ENCODE results near the gene IRGC.
"Not testable (repeated sequence)": the region's sequence is repeated elsewhere in the genome, so short reads cannot be mapped to it uniquely, and the experiment has no call there.

IRGC gene, protein sequence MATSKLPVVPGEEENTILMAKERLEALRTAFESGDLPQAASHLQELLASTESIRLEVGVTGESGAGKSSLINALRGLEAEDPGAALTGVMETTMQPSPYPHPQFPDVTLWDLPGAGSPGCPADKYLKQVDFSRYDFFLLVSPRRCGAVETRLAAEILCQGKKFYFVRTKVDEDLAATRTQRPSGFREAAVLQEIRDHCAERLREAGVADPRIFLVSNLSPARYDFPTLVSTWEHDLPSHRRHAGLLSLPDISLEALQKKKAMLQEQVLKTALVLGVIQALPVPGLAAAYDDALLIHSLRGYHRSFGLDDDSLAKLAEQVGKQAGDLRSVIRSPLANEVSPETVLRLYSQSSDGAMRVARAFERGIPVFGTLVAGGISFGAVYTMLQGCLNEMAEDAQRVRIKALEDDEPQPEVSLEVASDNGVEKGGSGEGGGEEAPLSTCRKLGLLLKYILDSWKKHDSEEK

DNA sequence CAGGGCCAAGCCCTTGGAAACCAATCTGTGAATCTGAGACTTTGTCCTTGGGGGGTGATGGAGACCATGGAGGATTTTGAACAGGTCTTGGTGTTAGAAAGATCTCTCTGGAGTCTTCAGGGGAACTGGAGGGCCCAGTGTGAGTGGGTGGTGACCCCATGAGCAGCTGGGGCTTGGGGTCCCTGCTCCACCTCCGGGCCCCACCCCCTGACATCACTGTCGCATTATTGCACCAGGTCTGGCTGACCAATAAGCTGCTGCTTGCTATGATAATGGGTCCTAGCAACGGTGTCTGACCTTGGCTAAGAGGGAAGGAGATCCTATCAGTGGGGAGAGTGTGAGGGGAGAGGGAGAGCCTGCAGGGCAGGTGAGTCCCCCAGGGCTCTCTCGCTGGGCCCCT lies at the start of gene IRGC:
Gene IRGC (plus strand): TSS at position 301 of the 400 bp plus-strand sequence. CDS start 2,483 bp downstream, outside the sequence.
- H3K27ac Mint-ChIP-seq: peak within 1 kb of the TSS in 1 of 2 donors; percentile 82
- H3K27me3 Mint-ChIP-seq: peaks cover 26% of the 10 kb centered on the region
- no peak for ATAC-seq
- no peaks in the 10 kb centered on the region for H3K4me1 Mint-ChIP-seq
- H3K9me3 Mint-ChIP-seq: no peaks in the 10 kb centered on the region
- no peak within 1 kb of the TSS for H3K4me3 Mint-ChIP-seq
- no peak for DNase-seq

DNA sequence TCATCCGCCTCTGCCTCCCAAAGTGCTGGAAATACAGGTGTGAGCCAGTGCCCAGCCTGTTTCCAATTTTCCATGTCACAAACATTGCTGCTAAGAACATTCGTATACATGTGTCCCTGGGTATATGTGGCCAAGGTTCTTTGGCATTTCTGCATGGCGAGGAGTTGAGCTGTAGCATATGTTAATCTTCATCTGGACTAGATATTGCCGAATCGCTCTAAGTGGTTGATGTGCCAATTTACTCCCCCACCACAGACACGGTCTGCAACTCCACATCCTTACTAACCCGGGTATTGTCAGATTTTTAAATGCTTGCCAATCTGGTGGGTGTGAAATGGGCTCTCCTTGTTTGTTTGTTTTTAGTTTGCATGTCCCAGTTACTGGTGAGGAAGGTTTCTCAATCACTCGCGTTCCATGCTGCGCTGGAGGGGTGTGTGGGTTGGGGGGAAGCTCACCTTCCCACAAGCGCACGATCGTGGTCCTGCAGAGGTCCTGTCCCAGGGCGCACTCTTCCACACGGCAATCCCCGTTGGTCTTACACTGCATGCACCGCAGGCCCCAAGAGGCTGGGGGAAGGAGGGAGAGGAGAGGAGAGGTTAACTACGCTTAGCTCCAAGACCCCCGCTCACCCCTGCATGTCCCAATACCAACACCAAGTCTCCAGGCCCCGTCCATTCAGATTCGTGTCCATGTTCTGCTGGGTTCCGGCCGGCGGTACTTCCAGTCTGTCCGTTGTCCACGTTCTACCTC lies 48.6 kb upstream of the IRGC start:
- H3K27ac Mint-ChIP-seq: no peak overlapping the region
- peak overlapping the region; percentile 92 to 97 for H3K4me3 Mint-ChIP-seq
- no peak for ATAC-seq
- H3K4me1 Mint-ChIP-seq: peaks cover 51% of the 10 kb centered on the region
- H3K9me3 Mint-ChIP-seq: no peaks in the 10 kb centered on the region
- no peaks in the 10 kb centered on the region for H3K27me3 Mint-ChIP-seq
- DNase-seq: no peak

DNA sequence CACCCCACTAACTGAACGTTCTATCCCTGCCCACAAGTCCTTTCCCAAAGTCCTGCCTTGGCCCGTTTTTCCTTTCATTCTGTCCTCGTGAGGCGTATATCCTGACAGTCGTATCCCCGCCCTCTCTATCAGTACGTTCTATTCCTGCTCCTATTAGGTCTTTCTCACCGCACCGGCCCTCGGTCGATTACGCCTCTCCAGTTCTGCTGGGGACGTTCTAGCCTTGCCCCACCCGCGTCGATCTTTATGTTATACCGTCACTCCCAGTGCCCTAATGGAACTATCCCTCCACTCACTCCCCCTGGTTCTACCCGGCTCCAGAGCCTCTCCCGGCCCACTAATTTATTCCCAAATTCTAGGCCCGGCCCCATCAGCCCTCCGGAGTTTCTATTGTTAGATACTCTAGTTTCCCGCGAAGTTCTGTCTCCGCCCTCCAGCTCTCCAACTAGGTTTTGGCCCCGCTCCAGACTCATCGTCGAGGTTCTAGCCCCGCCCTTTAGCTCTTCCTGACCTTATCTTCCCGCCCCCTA lies 47.9 kb upstream of the IRGC start:
- Mint-ChIP-seq H3K4me3 (peak overlapping the region; percentile 92 to 97), H3K27ac (peak overlapping the region; percentile 59 to 86)

DNA sequence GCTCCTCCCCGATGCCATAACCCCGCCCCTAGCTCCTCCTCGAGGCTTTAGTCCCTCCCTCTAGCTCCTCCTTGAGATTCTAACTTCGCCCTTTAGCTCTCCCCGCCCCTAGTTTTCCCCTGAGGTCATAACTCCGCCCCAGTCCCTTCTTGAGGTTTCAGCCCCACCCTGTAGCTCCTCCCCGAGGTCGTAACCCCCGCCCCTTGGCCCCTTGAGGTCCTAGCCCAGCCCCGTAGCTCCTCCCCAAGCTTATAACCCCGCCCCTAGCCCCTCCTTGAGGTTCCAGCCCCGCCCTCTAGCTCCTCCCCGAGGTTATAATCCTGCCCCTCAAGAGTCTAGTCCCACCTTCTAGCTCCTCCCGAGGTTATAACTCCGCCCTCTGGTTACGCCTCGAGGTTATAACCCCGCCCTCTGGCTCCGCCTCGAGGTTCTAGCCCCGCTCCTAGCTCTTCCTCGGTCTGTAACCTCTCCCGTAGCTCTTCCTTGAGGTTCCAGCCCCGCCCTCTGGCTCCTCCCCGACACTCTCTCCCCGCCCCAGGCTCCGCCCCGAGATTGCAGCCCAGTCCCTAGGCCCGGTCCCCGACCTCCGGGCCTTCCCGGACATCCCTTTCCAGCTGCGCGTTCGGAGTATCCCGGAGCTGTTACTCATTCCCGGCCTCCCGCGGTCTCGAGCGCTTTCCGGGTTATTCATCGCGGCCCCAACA lies 47.3 kb upstream of the IRGC start:
- no peaks in the 10 kb centered on the region for H3K9me3 Mint-ChIP-seq

More for the DNA sequence above, 47.9 kb upstream of the IRGC start:
- peaks cover 51% of the 10 kb centered on the region for H3K4me1 Mint-ChIP-seq
- ATAC-seq (no peak), DNase-seq (peak in 1 of 2 donors; percentile 16)
- H3K9me3 Mint-ChIP-seq: no peaks in the 10 kb centered on the region
- no peaks in the 10 kb centered on the region for H3K27me3 Mint-ChIP-seq

DNA sequence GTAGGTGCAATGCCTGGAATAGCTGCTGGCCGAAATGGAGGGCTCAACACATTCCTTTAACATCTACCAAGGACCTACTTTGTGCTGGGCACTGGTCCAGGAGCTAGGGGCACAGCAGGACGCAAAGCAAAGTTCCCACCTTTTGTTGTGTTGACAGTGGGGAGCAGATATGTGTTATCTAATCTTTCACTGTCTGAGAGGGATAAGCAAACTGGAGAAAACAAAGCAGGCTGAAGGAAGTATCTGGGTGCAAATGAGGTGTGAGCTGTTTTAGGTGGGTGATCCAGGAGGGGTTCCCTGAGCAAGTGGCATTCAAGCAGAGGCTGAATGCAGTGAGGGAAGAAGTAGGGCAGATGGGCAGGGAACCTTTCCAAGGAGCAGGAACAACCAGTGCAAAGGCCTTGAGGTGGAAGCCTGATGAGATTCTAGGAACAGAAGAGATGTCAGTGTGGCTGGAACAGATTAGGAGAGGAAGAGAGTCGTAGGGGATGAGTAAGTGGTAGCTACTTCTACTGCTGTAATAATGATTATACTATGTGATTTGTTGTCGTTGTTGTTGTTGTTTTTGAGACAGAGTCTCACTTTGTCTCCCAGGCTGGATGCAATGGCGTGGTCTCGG lies 43.7 kb upstream of the IRGC start:
- Mint-ChIP-seq H3K9me3 (no peaks in the 10 kb centered on the region), H3K27ac (no peak overlapping the region), H3K4me1 (peaks cover 43% of the 10 kb centered on the region), H3K27me3 (no peaks in the 10 kb centered on the region), H3K4me3 (no peak overlapping the region)
- ATAC-seq: no peak
- DNase-seq: no peak

More for the DNA sequence above, 47.3 kb upstream of the IRGC start:
- Mint-ChIP-seq H3K27me3 (no peaks in the 10 kb centered on the region), H3K27ac (peak overlapping the region; percentile 6 to 45), H3K4me1 (peaks cover 48% of the 10 kb centered on the region), H3K4me3 (peak overlapping the region; percentile 92 to 97)
- peak; percentile 90 for ATAC-seq
- peak; percentile 96 to 97 for DNase-seq

DNA sequence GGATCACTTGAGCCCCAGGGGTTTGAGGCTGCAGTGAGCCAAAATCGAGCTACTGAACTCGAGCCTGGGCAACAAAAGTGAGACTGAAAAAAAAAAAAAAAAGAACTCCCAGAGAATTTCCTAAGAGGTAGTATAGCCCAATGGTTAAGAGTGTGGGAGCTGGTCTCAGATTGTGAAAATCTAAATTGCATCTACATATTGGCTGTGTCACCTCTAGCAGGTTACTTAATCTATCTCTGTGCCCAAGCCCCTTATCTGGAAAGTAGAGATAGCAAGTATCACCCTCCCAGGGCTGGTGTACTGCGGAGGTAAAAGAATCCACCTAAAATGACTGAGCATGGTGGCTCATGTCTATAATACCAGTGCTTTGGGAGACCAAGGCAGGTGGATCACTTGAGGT lies 42.2 kb upstream of the IRGC start:
- H3K27ac Mint-ChIP-seq: no peak overlapping the region
- ATAC-seq (no peak), DNase-seq (no peak)
- H3K4me3 Mint-ChIP-seq: no peak overlapping the region
- no peaks in the 10 kb centered on the region for H3K27me3 Mint-ChIP-seq
- peaks cover 32% of the 10 kb centered on the region for H3K4me1 Mint-ChIP-seq
- no peaks in the 10 kb centered on the region for H3K9me3 Mint-ChIP-seq

DNA sequence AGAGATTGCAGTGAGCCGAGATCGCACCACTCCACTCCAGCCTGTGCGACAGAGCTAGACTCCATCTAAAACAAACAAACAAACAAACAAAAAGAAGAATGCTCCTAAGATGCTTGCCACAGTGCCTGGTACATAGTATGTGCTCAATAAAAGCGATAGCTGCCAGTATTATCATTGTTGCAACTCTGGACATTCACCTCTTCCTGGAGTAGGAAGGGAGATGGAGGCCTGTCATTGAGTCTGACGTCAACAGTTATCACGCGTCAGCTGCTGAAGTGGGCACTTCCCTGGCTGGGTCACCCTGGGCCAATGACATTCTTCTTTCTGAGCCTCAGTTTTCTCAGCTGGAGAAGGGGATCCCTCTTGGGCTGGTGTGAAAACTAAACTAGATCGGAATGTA lies 41.7 kb upstream of the IRGC start:
- H3K4me3 Mint-ChIP-seq: no peak overlapping the region
- DNase-seq (no peak), ATAC-seq (no peak)
- no peaks in the 10 kb centered on the region for H3K27me3 Mint-ChIP-seq
- H3K9me3 Mint-ChIP-seq: no peaks in the 10 kb centered on the region
- H3K27ac Mint-ChIP-seq: no peak overlapping the region
- peaks cover 27% of the 10 kb centered on the region for H3K4me1 Mint-ChIP-seq

DNA sequence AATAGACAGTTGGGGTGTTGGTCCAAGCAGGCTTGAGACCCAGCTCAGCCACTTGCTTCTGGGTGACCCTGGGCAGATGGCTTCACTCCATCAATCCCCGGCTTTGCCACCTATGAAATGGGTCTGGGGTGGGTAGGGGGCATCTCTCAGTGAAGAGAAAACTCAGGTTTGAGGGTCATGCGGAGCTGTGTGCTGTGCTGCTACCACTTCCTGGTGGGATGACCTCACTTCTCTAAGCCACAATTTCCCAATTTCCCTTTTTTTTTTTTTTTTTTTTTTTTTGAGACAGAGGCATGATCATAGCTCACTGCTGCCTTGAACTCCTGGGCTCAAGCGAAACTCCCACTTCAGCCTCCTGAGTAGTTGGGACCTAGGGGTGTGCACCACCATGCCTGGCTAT lies 41.3 kb upstream of the IRGC start:
- ATAC-seq (no peak), DNase-seq (no peak)
- Mint-ChIP-seq H3K27ac (no peak overlapping the region), H3K4me1 (peaks cover 23% of the 10 kb centered on the region), H3K27me3 (no peaks in the 10 kb centered on the region), H3K4me3 (no peak overlapping the region), H3K9me3 (no peaks in the 10 kb centered on the region)

DNA sequence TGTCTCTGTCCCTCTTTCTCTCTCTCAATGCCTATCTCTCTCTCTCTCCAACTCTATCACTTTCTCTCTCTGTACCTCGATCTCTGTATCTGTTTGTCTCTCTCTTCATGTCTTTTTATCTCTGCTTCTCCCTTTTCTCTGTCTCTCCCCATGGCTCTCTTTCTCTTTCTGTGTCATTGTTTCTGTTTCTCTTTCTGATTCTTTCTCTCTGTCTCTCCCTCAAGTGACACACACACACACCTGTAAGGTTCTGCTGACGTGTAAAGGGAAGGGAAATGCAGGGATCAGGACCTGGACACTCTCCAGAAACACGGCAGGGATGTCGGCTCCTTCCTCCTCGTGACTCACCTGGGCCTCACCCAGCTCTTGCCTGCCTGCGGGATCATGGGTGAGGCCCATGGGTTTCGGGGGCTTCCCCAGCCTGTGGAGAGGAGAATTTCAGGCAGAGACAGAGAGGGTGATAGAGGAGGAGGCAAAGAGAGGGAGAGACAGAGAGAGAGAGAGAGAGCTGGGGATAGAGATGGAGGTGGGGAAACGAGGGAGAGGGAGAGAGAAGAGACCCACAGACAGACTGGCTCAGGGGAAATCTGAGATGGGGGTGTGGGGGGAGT lies 40.5 kb upstream of the IRGC start:
- ATAC-seq: peak; percentile 64
- Mint-ChIP-seq H3K4me1 (peaks cover 15% of the 10 kb centered on the region), H3K27ac (peak overlapping the region; percentile 62 to 66), H3K4me3 (peak overlapping the region; percentile 45 to 54), H3K9me3 (no peaks in the 10 kb centered on the region), H3K27me3 (no peaks in the 10 kb centered on the region)
- DNase-seq: no peak

DNA sequence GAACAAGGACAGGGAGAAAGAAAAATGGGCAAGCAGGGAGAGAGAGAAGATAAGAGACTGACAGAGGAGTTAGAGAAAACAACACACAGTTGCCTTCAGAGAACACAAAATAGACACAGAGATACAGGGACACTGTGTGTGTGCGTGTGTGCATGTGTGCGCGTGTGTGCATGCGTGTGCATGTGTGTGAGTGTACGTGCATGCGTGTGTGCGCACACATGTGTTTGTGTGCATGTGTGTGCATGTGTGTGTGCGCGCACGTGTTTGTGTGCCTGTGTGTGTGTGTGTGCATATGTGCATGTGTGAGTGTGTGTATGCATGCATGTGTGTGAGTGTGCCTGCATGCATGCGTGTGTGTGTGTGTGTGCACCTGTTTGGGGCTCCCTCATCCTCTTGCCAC lies 40.0 kb upstream of the IRGC start:
- ATAC-seq (no peak), DNase-seq (no peak)
- Mint-ChIP-seq H3K4me3 (peak overlapping the region in 1 of 2 donors; percentile 45), H3K27ac (peak overlapping the region; percentile 15 to 62), H3K27me3 (no peaks in the 10 kb centered on the region), H3K4me1 (peaks cover 13% of the 10 kb centered on the region), H3K9me3 (no peaks in the 10 kb centered on the region)

DNA sequence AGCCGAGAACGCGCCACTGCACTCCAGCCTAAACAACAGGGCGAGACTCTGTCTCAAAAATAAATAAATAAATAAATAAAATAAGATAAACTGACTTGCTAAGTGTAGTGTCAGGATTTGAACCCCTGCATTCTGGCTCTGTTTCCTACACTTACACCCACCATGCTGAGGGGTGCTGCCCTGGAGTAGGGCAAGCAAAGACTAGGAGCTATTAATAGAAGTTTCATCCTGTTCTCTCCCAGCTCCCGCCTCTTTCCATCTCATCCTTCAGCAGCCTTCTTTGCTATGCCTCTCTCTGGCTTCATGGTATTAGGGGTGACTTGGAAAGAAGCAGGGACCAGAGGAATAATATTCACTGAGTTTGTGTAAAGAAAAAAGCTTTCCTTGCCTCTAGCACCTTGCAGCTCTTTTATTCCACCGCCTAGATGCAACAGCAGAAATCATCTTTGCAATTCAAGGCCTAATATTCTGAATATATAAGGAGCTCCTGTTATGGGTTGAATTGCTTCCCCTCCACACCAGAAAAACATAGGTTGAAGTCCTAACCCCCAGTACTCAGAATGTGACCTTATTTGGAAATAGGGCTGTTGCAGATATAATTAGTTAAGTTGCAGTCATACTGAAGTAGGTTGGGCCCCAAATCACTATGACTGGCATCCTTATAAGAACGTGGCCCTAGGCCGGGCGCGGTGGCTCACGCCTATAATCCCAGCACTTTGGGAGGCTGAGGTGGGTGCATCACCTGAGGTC lies 37.2 kb upstream of the IRGC start:
- Mint-ChIP-seq H3K27me3 (no peaks in the 10 kb centered on the region), H3K9me3 (no peaks in the 10 kb centered on the region), H3K4me1 (peaks cover 13% of the 10 kb centered on the region), H3K4me3 (no peak overlapping the region), H3K27ac (no peak overlapping the region)
- DNase-seq (no peak), ATAC-seq (no peak)

DNA sequence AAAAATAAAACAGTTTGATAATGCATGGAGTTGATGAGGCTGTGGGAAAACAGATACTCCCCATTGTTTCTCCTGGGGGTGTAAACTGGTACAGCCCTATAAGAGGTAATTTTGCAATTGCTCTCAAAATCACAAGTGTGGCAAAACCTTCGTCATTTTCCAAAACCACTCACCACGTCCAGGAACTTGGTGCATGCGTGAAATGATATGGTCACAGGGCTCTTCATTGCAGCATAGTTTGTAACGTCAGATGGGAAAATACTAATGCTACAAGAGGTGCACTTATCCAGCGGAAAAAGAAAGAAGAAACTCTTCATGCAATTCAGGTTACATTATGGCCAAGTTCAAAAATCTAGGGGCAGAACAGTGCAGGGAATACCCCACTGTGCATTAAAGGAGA lies 34.1 kb upstream of the IRGC start:
- Mint-ChIP-seq H3K4me1 (peaks cover under 1% of the 10 kb centered on the region), H3K27me3 (no peaks in the 10 kb centered on the region), H3K27ac (no peak overlapping the region), H3K4me3 (no peak overlapping the region), H3K9me3 (no peaks in the 10 kb centered on the region)
- ATAC-seq: no peak
- DNase-seq: no peak

DNA sequence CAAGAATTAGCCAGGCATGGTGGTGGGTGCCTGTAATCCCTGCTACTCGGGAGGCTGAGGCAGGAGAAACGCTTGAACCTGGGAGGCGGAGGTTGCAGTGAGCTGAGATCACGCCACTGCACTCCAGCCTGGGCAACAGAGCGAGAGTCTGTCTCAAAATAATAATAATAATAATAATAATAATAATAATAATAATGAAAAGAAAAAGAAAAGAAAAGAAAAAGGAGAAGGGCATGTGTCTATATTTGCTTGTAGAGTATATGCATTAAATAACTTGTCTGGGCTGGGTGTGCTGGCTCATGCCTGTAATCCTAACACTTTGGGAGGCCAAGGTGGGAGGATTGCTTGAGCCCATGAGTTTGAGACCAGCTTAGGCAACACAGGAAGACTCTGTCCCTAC lies 33.6 kb upstream of the IRGC start:
- not testable (repeated sequence) for ATAC-seq, H3K27ac Mint-ChIP-seq, H3K27me3 Mint-ChIP-seq, H3K4me3 Mint-ChIP-seq, H3K9me3 Mint-ChIP-seq, DNase-seq, H3K4me1 Mint-ChIP-seq
